Ramos (cell line): ENCODE data around the gene EPHA7.

Source experiments
- in situ Hi-C: fragments of 300-500 bp; cut with MboI; formaldehyde crosslinking; loops from one replicate; pipeline ENCODE4 v1.14.3; 2022; ENCODE audit warnings: low sequenced_read_pairs; ENCODE audit not compliant: unreplicated experiment

EPHA7 gene

GRCh38 chr6:93419304-93420162, at the start of gene EPHA7:
Gene EPHA7 (minus strand): TSS chr6:93419559. CDS start chr6:93419341, 218 bp downstream.
- in situ Hi-C loops: no loop called here

- in situ Hi-C loops: no loop called here
These were observed 48.9 kb upstream of the EPHA7 start for GRCh38 chr6:93468291-93468690.

GRCh38 chr6:93454533-93454932, 35.2 kb upstream of the EPHA7 start:
- in situ Hi-C loops: no loop called here

GRCh38 chr6:93453956-93454355, 34.6 kb upstream of the EPHA7 start:
- in situ Hi-C loops: no loop called here

GRCh38 chr6:93447874-93448273, 28.5 kb upstream of the EPHA7 start:
- in situ Hi-C loops: no loop called here

- in situ Hi-C loops: no loop called here
These were observed 18.1 kb upstream of the EPHA7 start for GRCh38 chr6:93437491-93437890.

GRCh38 chr6:93433592-93433991, 14.2 kb upstream of the EPHA7 start:
- in situ Hi-C loops: no loop called here

- in situ Hi-C loops: no loop called here
These were observed 5.1 kb upstream of the EPHA7 start for GRCh38 chr6:93424303-93425064.

GRCh38 chr6:93423542-93423941, 4.2 kb upstream of the EPHA7 start:
- in situ Hi-C loops: no loop called here

- in situ Hi-C loops: no loop called here
These were observed 920 bp upstream of the EPHA7 start for GRCh38 chr6:93420163-93420795.

- in situ Hi-C loops: no loop called here
These were observed 703 bp downstream of the EPHA7 start for GRCh38 chr6:93418408-93419303.

- in situ Hi-C loops: no loop called here
These were observed 1.3 kb downstream of the EPHA7 start for GRCh38 chr6:93418033-93418407.

GRCh38 chr6:93417421-93418013, 1.8 kb downstream of the EPHA7 start:
- in situ Hi-C loops: no loop called here

- in situ Hi-C loops: no loop called here
These were observed 2.6 kb downstream of the EPHA7 start for GRCh38 chr6:93416571-93417420.

- in situ Hi-C loops: no loop called here
These were observed 6.2 kb downstream of the EPHA7 start for GRCh38 chr6:93413190-93413589.

- in situ Hi-C loops: no loop called here
These were observed 6.9 kb downstream of the EPHA7 start for GRCh38 chr6:93412452-93412851.

- in situ Hi-C loops: no loop called here
These were observed 12.2 kb downstream of the EPHA7 start for GRCh38 chr6:93407186-93407585.

GRCh38 chr6:93403390-93403789, 16.0 kb downstream of the EPHA7 start:
- in situ Hi-C loops: no loop called here

- in situ Hi-C loops: no loop called here
These were observed 20.6 kb downstream of the EPHA7 start for GRCh38 chr6:93398723-93399122.
